Prostate gland (tissue), 1 donor: ENCODE data around the gene VEZT.

Source experiments
- POLR2A ChIP-seq: fragments of 450-650 bp; IDR thresholded peaks from one replicate; pipeline ENCODE4 v1.6.1; 2016; ENCODE audit warnings: antibody characterized with exemption, mild to moderate bottlenecking
- POLR2AphosphoS5 ChIP-seq: sonication (generic); formaldehyde crosslinking; IDR thresholded peaks from one replicate; pipeline ENCODE4 v1.6.1; 2017; ENCODE audit warnings: antibody characterized with exemption

- TF ChIP-seq POLR2A (no peak), POLR2AphosphoS5 (no peak)
These were observed 8.9 kb upstream of the VEZT start for GRCh38 chr12:95208678-95209077.
